Measurements from ENCODE around the gene KRTAP19-8. TPM values are rescaled to one million over a fixed set of nuclear protein-coding genes. Genes with fewer than 3 reads are reported as not detected.

KRTAP19-8 gene
- total and polyA plus RNA-seq, 11 donors, result not detected

GRCh38 chr21:31052489-31053142 lies 14.3 kb upstream of the KRTAP19-8 start:
- Histone ChIP-seq H3K4me1 (no peaks in the 10 kb centered on the region), H3K27me3 (no peaks in the 10 kb centered on the region), H3K4me3 (no peak overlapping the region), H3K9me3 (peaks cover 0 to 7% (median 0%) of the 10 kb centered on the region in 12 donors), H3K27ac (no peak overlapping the region), H3K36me3 (no peaks in the 10 kb centered on the region)
- intact Hi-C loops (cut with DNase I), result no loop called here
- DNase-seq, result no peak
- TF ChIP-seq POLR2A (IDR thresholded peaks at IDR 0.05) (no peak), CTCF (IDR thresholded peaks at IDR 0.05) (no peak)
- WGBS, 4 donors, result 83 to 95% (median 86%) methylated on average over 5 of the region's 5 CpGs
- no peak for ATAC-seq

- H3K9me3 ChIP-seq, result no peaks in the 10 kb centered on the region
- no peak overlapping the region for H3K27ac ChIP-seq
- H3K27me3 ChIP-seq, result no peaks in the 10 kb centered on the region
- TF ChIP-seq POLR2A (IDR thresholded peaks at IDR 0.05), result no peak
- TF ChIP-seq CTCF (IDR thresholded peaks at IDR 0.05), result no peak
- H3K4me3 ChIP-seq, result no peak overlapping the region
- H3K36me3 ChIP-seq, result no peaks in the 10 kb centered on the region
- DNase-seq, result no peak
- no peaks in the 10 kb centered on the region for H3K4me1 ChIP-seq
- WGBS, 4 donors, result 84 to 89% (median 85%) methylated on average over 3 of the region's 3 CpGs
- ATAC-seq, result no peak
- intact Hi-C loops (cut with DNase I), result no loop called here
Observed at GRCh38 chr21:31050577-31051157, 12.4 kb upstream of the KRTAP19-8 start.

GRCh38 chr21:31045841-31046240 lies 7.6 kb upstream of the KRTAP19-8 start:
- no peak for TF ChIP-seq POLR2A (IDR thresholded peaks at IDR 0.05)
- no peak for TF ChIP-seq CTCF (IDR thresholded peaks at IDR 0.05)
- DNase-seq (no peak), ATAC-seq (no peak)
- Histone ChIP-seq H3K27ac (no peak overlapping the region), H3K27me3 (no peaks in the 10 kb centered on the region), H3K4me1 (no peaks in the 10 kb centered on the region), H3K4me3 (no peak overlapping the region), H3K36me3 (no peaks in the 10 kb centered on the region), H3K9me3 (no peaks in the 10 kb centered on the region)
- 60 to 69% (median 67%) methylated on average over 3 of the region's 3 CpGs for WGBS, 4 donors
- intact Hi-C loops (cut with DNase I), result no loop called here

- Histone ChIP-seq H3K9me3 (no peaks in the 10 kb centered on the region), H3K27ac (no peak overlapping the region), H3K4me1 (no peaks in the 10 kb centered on the region), H3K27me3 (no peaks in the 10 kb centered on the region), H3K36me3 (no peaks in the 10 kb centered on the region), H3K4me3 (no peak overlapping the region)
- no peak for DNase-seq
- TF ChIP-seq POLR2A (IDR thresholded peaks at IDR 0.05), result no peak
- no peak for TF ChIP-seq CTCF (IDR thresholded peaks at IDR 0.05)
- no peak for ATAC-seq
- intact Hi-C loops (cut with DNase I), result no loop called here
- WGBS, 4 donors, result 78 to 82% (median 79%) methylated on average over 5 of the region's 5 CpGs
Observed at GRCh38 chr21:31043471-31043870, 5.2 kb upstream of the KRTAP19-8 start.

Data from heart left ventricle (tissue), 16 donors.